ENCODE data around the gene G6PD. TPM values are rescaled to one million over a fixed set of nuclear protein-coding genes. Genes with fewer than 3 reads are reported as not detected.
"Not testable (repeated sequence)": the region's sequence is repeated elsewhere in the genome, so short reads cannot be mapped to it uniquely, and the experiment has no call there.

G6PD gene
- total and polyA plus RNA-seq, 2 of the 4 experiments (the other 2 are of a cell fraction), result 77.1 to 213 TPM

GRCh38 chrX:154582994-154583393, 36.3 kb upstream of the G6PD start:
- H3K4me2 ChIP-seq (ENCODE audit: low read depth, low read length); H4K20me1 ChIP-seq (ENCODE audit: insufficient read depth, low read length); H4K91ac ChIP-seq (ENCODE audit: insufficient read depth, low read depth, low read length); H3K9me3 ChIP-seq (ENCODE audit: control insufficient read depth, insufficient read depth, low read length); POLR2A ChIA-PET (ENCODE audit: unreplicated experiment); H3K9me1 ChIP-seq (ENCODE audit: insufficient read depth, low read length); H2AK5ac ChIP-seq (ENCODE audit: low read depth, low read length); H3K4me3 ChIP-seq (ENCODE audit: insufficient read depth, low read depth, low read length); intact Hi-C loops (cut with micrococcal nuclease); H2AK9ac ChIP-seq (replicated peaks; ENCODE audit: low read depth, low read length, poor library complexity); H4K5ac ChIP-seq (ENCODE audit: low read depth, low read length); H4K8ac ChIP-seq (ENCODE audit: low read depth in 2 of 2, low read length in 2 of 2); BruUV-seq (replicated peaks); H3K18ac ChIP-seq (ENCODE audit: low read depth, low read length); H3K36me3 ChIP-seq (ENCODE audit: control insufficient read depth, insufficient read depth, low read length); H3K9ac ChIP-seq (ENCODE audit: low read depth, low read length); H3K14ac ChIP-seq (replicated peaks; ENCODE audit: low read depth, low read length); H2BK5ac ChIP-seq (ENCODE audit: low read depth, low read length, poor library complexity, severe bottlenecking); H3K27me3 ChIP-seq (ENCODE audit: control insufficient read depth, insufficient read depth, low read length); H2BK15ac ChIP-seq (ENCODE audit: low read depth, low read length); dilution Hi-C loops (cut with HindIII; ENCODE audit: low sequenced_read_pairs, unreplicated experiment); CTCF ChIA-PET; H3K56ac ChIP-seq (ENCODE audit: extremely low read depth, insufficient read depth, low read length); H3K4me1 ChIP-seq (ENCODE audit: control insufficient read depth, insufficient read depth, low read length); DNase-seq; H2BK20ac ChIP-seq (ENCODE audit: low read depth, low read length); H3K23ac ChIP-seq (ENCODE audit: low read depth, low read length); H3K27ac ChIP-seq (ENCODE audit: insufficient read depth, low read length); H2BK120ac ChIP-seq (ENCODE audit: low read depth, low read length); H2AFZ ChIP-seq (replicated peaks; ENCODE audit: low read length, poor library complexity); H3K4ac ChIP-seq (ENCODE audit: low read depth, low read length); H3K79me1 ChIP-seq (ENCODE audit: low read depth in 1 of 2, low read length in 2 of 2): not testable (repeated sequence)
- in situ Hi-C loops (cut with MboI; ENCODE audit: low sequenced_read_pairs), result loop anchor here (25.0 kb wide), 1 partner anchor 154 kb away; no protein-coding TSS in a partner anchor
- ATAC-seq (ENCODE audit: low read depth), result peak; percentile 85
- WGBS, 2 experiments (ENCODE audit: extremely low coverage in 2 of 2, insufficient read length in 1 of 2), result no CpG with 5 or more reads among the region's 8 CpGs

- H2BK120ac ChIP-seq (ENCODE audit: low read depth, low read length); H3K27me3 ChIP-seq (ENCODE audit: control insufficient read depth, insufficient read depth, low read length); H3K9me3 ChIP-seq (ENCODE audit: control insufficient read depth, insufficient read depth, low read length); H3K4ac ChIP-seq (ENCODE audit: low read depth, low read length); H3K14ac ChIP-seq (replicated peaks; ENCODE audit: low read depth, low read length); H4K5ac ChIP-seq (ENCODE audit: low read depth, low read length); DNase-seq; H3K23ac ChIP-seq (ENCODE audit: low read depth, low read length); H3K9ac ChIP-seq (ENCODE audit: low read depth, low read length); dilution Hi-C loops (cut with HindIII; ENCODE audit: low sequenced_read_pairs, unreplicated experiment); CTCF ChIA-PET; H3K9me1 ChIP-seq (ENCODE audit: insufficient read depth, low read length); H2BK15ac ChIP-seq (ENCODE audit: low read depth, low read length); H4K91ac ChIP-seq (ENCODE audit: insufficient read depth, low read depth, low read length); H3K79me1 ChIP-seq (ENCODE audit: low read depth in 1 of 2, low read length in 2 of 2); H3K4me3 ChIP-seq (ENCODE audit: insufficient read depth, low read depth, low read length); POLR2A ChIA-PET (ENCODE audit: unreplicated experiment); H2BK5ac ChIP-seq (ENCODE audit: low read depth, low read length, poor library complexity, severe bottlenecking); intact Hi-C loops (cut with micrococcal nuclease); H3K4me2 ChIP-seq (ENCODE audit: low read depth, low read length); H2BK20ac ChIP-seq (ENCODE audit: low read depth, low read length); H3K18ac ChIP-seq (ENCODE audit: low read depth, low read length); H3K4me1 ChIP-seq (ENCODE audit: control insufficient read depth, insufficient read depth, low read length); H4K8ac ChIP-seq (ENCODE audit: low read depth in 2 of 2, low read length in 2 of 2); H3K56ac ChIP-seq (ENCODE audit: extremely low read depth, insufficient read depth, low read length); H3K36me3 ChIP-seq (ENCODE audit: control insufficient read depth, insufficient read depth, low read length); H2AK5ac ChIP-seq (ENCODE audit: low read depth, low read length); H3K27ac ChIP-seq (ENCODE audit: insufficient read depth, low read length); H4K20me1 ChIP-seq (ENCODE audit: insufficient read depth, low read length); BruUV-seq (replicated peaks); H2AK9ac ChIP-seq (replicated peaks; ENCODE audit: low read depth, low read length, poor library complexity); H2AFZ ChIP-seq (replicated peaks; ENCODE audit: low read length, poor library complexity): not testable (repeated sequence)
- in situ Hi-C loops (cut with MboI; ENCODE audit: low sequenced_read_pairs), result loop anchor here (25.0 kb wide), 1 partner anchor 162 kb away; no protein-coding TSS in a partner anchor
- WGBS, 2 experiments (ENCODE audit: extremely low coverage in 2 of 2, insufficient read length in 1 of 2), result no CpG with 5 or more reads among the region's 5 CpGs
- peak; percentile 87 for ATAC-seq (ENCODE audit: low read depth)
Measured at GRCh38 chrX:154575076-154575475, 28.4 kb upstream of the G6PD start.
